Neural cell (in vitro differentiated cells): ENCODE data around the gene CCDC185. TPM values are rescaled to one million over a fixed set of nuclear protein-coding genes. Genes with fewer than 3 reads are reported as not detected.

Experiments
- H2AFZ ChIP-seq: fragments of 200-600, 300-800 bp; sonication (generic), shearing (Covaris generic); 2 replicates; pipeline ENCODE4 v1.6.0; 2014; ENCODE audit warnings: low read depth, mild to moderate bottlenecking, antibody characterized with exemption, low read length, moderate library complexity
- H3F3A ChIP-seq: fragments of 200-600 bp; shearing (Covaris generic); 2 replicates; pipeline ENCODE4 v1.6.1; 2016; ENCODE audit warnings: mild to moderate bottlenecking, moderate library complexity, mixed read lengths, antibody characterized with exemption, low read length; ENCODE audit not compliant: insufficient read depth, poor library complexity, severe bottlenecking
- H3K27ac ChIP-seq: fragments of 200-600, 300-800 bp; sonication (generic), shearing (Covaris generic); 2 replicates; pipeline ENCODE4 v1.5.1; 2014; ENCODE audit warnings: mild to moderate bottlenecking, low read length, moderate library complexity
- H3K27me3 ChIP-seq: fragments of 300-800, 200-600 bp; sonication (generic), shearing (Covaris generic); 2 replicates; pipeline ENCODE4 v1.6.0; 2014; ENCODE audit warnings: mild to moderate bottlenecking, low read depth, low read length, moderate library complexity; ENCODE audit not compliant: insufficient read depth
- H3K36me3 ChIP-seq: fragments of 300-800, 200-600 bp; sonication (generic), shearing (Covaris generic); 2 replicates; pipeline ENCODE4 v1.5.1; 2014; ENCODE audit warnings: mild to moderate bottlenecking, antibody characterized with exemption, low read length, moderate library complexity; ENCODE audit not compliant: insufficient read depth
- H3K4me2 ChIP-seq: fragments of 300-800, 200-600 bp; sonication (generic), shearing (Covaris generic); 2 replicates; pipeline ENCODE4 v1.6.0; 2014; ENCODE audit warnings: mild to moderate bottlenecking, low read length
- H3K4me3 ChIP-seq: fragments of 300-800, 200-600 bp; sonication (generic), shearing (Covaris generic); 2 replicates; pipeline ENCODE4 v1.5.1; 2014; ENCODE audit warnings: mild to moderate bottlenecking, low read length, moderate library complexity
- H3K79me2 ChIP-seq: fragments of 200-600 bp; shearing (Covaris generic); replicated peaks from 2 replicates; pipeline ENCODE4 v1.6.0; 2014; ENCODE audit warnings: mild to moderate bottlenecking, low read length, moderate library complexity; ENCODE audit not compliant: insufficient read depth
- H3K9ac ChIP-seq: fragments of 300-800, 200-600 bp; sonication (generic), shearing (Covaris generic); 2 replicates; pipeline ENCODE4 v1.6.1; 2016; ENCODE audit warnings: mild to moderate bottlenecking, low read length, mixed read lengths
- H3K9me2 ChIP-seq: fragments of 200-600 bp; shearing (Covaris generic); 2 replicates; pipeline ENCODE4 v1.6.1; 2016; ENCODE audit warnings: mild to moderate bottlenecking, low read length, mixed read lengths; ENCODE audit not compliant: insufficient read depth
- H3K9me3 ChIP-seq: fragments of 200-600, 300-800 bp; sonication (generic), shearing (Covaris generic); 2 replicates; pipeline ENCODE4 v1.6.1; 2016; ENCODE audit warnings: mild to moderate bottlenecking, mixed run types, low read length, moderate library complexity, mixed read lengths
- H4K20me1 ChIP-seq: fragments of 200-600 bp; shearing (Covaris generic); 2 replicates; pipeline ENCODE4 v1.6.1; 2016; ENCODE audit warnings: mild to moderate bottlenecking, mixed run types; ENCODE audit not compliant: insufficient read depth
- EP300 ChIP-seq: fragments of 450-650 bp; conservative IDR thresholded peaks from 2 replicates; pipeline ENCODE4 v1.6.1; 2014; ENCODE audit warnings: antibody characterized with exemption, mild to moderate bottlenecking, moderate library complexity; ENCODE audit not compliant: poor library complexity, severe bottlenecking
- EZH2 ChIP-seq: fragments of 200-600, 300-800 bp; shearing (Covaris generic), sonication (generic); IDR thresholded peaks from 2 replicates; pipeline ENCODE4 v1.6.1; 2014; ENCODE audit warnings: antibody characterized with exemption, low read length, borderline replicate concordance, mild to moderate bottlenecking; ENCODE audit not compliant: insufficient read depth, poor library complexity, severe bottlenecking
- MXI1 ChIP-seq: fragments of 450-650 bp; conservative IDR thresholded peaks from 2 replicates; pipeline ENCODE4 v1.6.1; 2014; ENCODE audit warnings: antibody characterized with exemption, mild to moderate bottlenecking; ENCODE audit not compliant: poor library complexity, severe bottlenecking
- POLR2AphosphoS5 ChIP-seq: IDR thresholded peaks from 2 replicates; pipeline ENCODE4 v1.6.1; 2012
- RAD21 ChIP-seq: fragments of 450-650 bp; conservative IDR thresholded peaks from 2 replicates; pipeline ENCODE4 v1.6.1; 2014; ENCODE audit warnings: antibody characterized with exemption, mild to moderate bottlenecking, moderate library complexity
- REST ChIP-seq: IDR thresholded peaks from 2 replicates; pipeline ENCODE4 v1.6.1; 2012; ENCODE audit warnings: borderline replicate concordance
- SMC3 ChIP-seq: fragments of 450-650 bp; conservative IDR thresholded peaks from 2 replicates; pipeline ENCODE4 v1.6.1; 2014; ENCODE audit warnings: antibody characterized with exemption, mild to moderate bottlenecking, moderate library complexity; ENCODE audit not compliant: poor library complexity
- TAF1 ChIP-seq: IDR thresholded peaks from 2 replicates; pipeline ENCODE4 v1.6.1; 2012; ENCODE audit warnings: low read depth
- polyA plus RNA-seq: library from polyadenylated mRNA; depleted of rRNA; stranded (reverse); fragments of >200 nt; gene quantifications from 2 replicates; pipeline ENCODE4 v1.2.3, GENCODE V29; 2014
- TF ChIP-seq, protein P1 (sequence below): fragments of 450-650 bp; IDR thresholded peaks from 2 replicates; pipeline ENCODE4 v1.5.1; 2014; ENCODE audit warnings: antibody characterized with exemption, mild to moderate bottlenecking, moderate library complexity; ENCODE audit not compliant: poor library complexity, severe bottlenecking

CCDC185 gene
- polyA plus RNA-seq, 1 donor from 2014 or later = not detected

- Histone ChIP-seq H2AFZ (no peak overlapping the region), H3K9ac (no peak overlapping the region), H3F3A (no peaks in the 10 kb centered on the region), H3K9me3 (no peaks in the 10 kb centered on the region), H4K20me1 (no peaks in the 10 kb centered on the region), H3K27ac (no peak overlapping the region), H3K79me2 (no peaks in the 10 kb centered on the region), H3K9me2 (no peaks in the 10 kb centered on the region), H3K4me3 (no peak overlapping the region), H3K27me3 (no peaks in the 10 kb centered on the region), H3K36me3 (no peaks in the 10 kb centered on the region), H3K4me2 (no peak overlapping the region)
- TF ChIP-seq RAD21 (no peak), EP300 (no peak), REST (no peak), SMC3 (no peak), MXI1 (no peak)
- TF ChIP-seq, protein P1, sequence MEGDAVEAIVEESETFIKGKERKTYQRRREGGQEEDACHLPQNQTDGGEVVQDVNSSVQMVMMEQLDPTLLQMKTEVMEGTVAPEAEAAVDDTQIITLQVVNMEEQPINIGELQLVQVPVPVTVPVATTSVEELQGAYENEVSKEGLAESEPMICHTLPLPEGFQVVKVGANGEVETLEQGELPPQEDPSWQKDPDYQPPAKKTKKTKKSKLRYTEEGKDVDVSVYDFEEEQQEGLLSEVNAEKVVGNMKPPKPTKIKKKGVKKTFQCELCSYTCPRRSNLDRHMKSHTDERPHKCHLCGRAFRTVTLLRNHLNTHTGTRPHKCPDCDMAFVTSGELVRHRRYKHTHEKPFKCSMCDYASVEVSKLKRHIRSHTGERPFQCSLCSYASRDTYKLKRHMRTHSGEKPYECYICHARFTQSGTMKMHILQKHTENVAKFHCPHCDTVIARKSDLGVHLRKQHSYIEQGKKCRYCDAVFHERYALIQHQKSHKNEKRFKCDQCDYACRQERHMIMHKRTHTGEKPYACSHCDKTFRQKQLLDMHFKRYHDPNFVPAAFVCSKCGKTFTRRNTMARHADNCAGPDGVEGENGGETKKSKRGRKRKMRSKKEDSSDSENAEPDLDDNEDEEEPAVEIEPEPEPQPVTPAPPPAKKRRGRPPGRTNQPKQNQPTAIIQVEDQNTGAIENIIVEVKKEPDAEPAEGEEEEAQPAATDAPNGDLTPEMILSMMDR = no peak
These were observed 42.8 kb upstream of the CCDC185 start for GRCh38 chr1:223350361-223350908.

GRCh38 chr1:223352944-223353343 lies 40.3 kb upstream of the CCDC185 start:
- Histone ChIP-seq H3F3A (no peaks in the 10 kb centered on the region), H2AFZ (no peak overlapping the region), H4K20me1 (no peaks in the 10 kb centered on the region), H3K36me3 (no peaks in the 10 kb centered on the region), H3K9ac (no peak overlapping the region), H3K9me3 (no peaks in the 10 kb centered on the region), H3K79me2 (no peaks in the 10 kb centered on the region), H3K4me2 (no peak overlapping the region), H3K9me2 (no peaks in the 10 kb centered on the region), H3K27ac (no peak overlapping the region), H3K27me3 (no peaks in the 10 kb centered on the region), H3K4me3 (no peak overlapping the region)
- TF ChIP-seq EP300 (no peak), RAD21 (no peak), REST (no peak), TAF1 (no peak), MXI1 (no peak), SMC3 (no peak), EZH2 (no peak), POLR2AphosphoS5 (no peak)
- TF ChIP-seq, protein P1 = no peak
